HL-60/S4 treated with phorbol 12-myristate 13-acetate at 8.2 ng/mL for 4 days and 3 days (cell line): ENCODE results near the gene NEFH.
"Not testable (repeated sequence)": the region's sequence is repeated elsewhere in the genome, so short reads cannot be mapped to it uniquely, and the experiment has no call there.

Experiments used
- in situ Hi-C: fragments of 300-500 bp; cut with MboI; formaldehyde crosslinking; loops from 2 replicates; pipeline ENCODE4 v1.15.0; 2022; ENCODE audit warnings: low sequenced_read_pairs

The NEFH gene

GRCh38 chr22:29463629-29464028 is 16.4 kb upstream of the NEFH start:
- in situ Hi-C loops = no loop called here

DNA sequence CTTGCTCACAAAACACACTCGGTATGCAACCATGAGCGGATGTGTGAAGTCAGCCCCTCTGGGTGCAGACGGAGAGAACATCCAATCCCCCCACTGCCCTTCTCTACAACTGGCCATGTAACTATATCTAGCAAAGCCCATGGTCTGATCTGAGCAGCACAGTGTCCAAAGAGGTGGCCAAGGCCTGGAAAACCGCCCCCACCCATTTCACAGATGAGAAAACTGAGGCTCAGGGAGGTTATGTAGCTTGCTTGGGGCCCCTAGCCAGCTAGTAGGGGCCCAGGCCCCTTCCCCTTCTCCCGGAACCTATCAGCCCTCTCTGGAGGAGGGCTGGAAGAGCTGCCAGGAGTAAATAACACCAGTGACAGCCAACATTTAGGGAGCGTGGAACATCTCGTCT is 15.4 kb upstream of the NEFH start:
- in situ Hi-C loops = no loop called here

DNA sequence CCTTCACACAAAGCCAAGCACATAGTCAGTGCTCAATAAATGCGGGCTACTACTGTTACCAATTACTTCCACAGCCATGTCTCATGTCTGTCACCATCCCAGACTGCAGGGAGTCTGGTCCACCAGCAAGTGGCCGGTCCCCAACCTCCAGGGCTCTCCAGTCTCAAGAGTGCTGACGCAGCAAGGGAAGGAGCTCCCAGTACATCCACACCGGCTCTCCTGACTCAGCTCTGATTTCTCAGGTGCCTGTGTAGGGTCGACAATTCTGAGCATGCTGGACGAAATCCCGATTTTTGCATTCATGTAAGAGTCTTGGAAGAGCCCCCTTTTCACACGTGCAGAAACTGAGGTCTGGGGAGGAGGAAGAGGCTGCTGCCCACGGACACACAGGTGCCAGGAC is 10.3 kb upstream of the NEFH start:
- in situ Hi-C loops = no loop called here

DNA sequence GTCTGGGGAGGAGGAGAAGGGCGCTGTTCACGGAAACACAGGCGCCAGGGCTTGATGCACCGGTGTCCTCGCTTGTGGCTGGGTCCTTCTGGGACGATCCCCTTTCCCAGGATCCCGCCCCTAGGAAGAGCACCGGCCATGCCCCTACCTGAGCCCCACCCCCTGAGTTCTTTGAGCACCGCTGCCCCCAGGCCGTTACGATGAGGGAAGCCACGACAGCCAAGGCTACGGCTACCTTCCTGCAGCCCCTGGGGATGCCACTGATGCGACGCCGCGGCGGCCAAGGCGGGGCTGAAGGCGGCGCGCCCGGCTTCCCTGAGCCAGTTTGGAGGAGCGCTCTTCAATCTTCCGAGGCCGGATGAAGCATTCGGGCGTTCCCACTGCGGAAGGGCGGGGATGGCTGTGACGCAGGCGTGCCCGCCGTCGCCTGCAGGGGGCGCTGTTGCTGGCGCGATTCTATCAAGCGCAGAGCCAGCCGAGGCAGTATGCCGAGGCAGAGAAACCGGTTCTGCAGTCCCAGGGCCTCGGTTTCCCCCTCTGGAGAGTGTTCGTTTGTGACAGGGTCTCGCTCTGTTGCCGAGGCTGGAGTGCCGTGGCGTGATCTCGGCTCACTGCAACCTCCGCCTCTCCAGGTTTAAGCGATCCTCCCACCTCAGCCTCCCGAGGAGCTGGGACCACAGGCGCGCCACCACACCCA is 9.7 kb upstream of the NEFH start:
- in situ Hi-C loops = no loop called here

- in situ Hi-C loops = no loop called here
Measured at GRCh38 chr22:29473001-29473400, 7.0 kb upstream of the NEFH start.

DNA sequence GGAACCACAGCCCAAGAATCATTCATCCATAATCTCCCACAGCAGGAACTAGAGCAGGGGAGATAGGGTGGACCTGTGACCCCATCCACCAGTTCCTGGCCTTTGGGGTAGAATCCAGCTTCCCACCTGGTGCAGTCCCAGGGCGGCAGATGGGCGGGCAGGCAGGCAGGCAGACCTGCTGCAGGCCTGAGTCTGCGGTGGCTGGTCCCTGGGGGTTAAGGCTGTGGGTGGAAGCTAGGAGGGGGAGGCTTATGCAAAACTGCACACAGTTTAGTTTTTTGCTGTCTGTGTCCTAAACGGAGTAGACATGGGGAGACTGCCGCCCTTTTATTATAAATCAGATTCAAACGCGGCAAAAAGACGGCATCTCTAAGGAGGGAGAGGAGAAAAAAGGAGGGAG is 4.5 kb upstream of the NEFH start:
- in situ Hi-C loops = no loop called here

- in situ Hi-C loops = no loop called here
Measured at GRCh38 chr22:29476116-29476515, 3.9 kb upstream of the NEFH start.

- in situ Hi-C loops = no loop called here
Measured at GRCh38 chr22:29477723-29478318, 2.2 kb upstream of the NEFH start.

GRCh38 chr22:29478326-29479276 is 1.4 kb upstream of the NEFH start:
- in situ Hi-C loops = no loop called here

DNA sequence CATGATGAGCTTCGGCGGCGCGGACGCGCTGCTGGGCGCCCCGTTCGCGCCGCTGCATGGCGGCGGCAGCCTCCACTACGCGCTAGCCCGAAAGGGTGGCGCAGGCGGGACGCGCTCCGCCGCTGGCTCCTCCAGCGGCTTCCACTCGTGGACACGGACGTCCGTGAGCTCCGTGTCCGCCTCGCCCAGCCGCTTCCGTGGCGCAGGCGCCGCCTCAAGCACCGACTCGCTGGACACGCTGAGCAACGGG is 169 bp downstream of the NEFH start:
- in situ Hi-C loops = no loop called here

GRCh38 chr22:29480512-29481264 is 670 bp downstream of the NEFH start:
- in situ Hi-C loops = no loop called here

GRCh38 chr22:29481265-29482000 is 1.4 kb downstream of the NEFH start:
- in situ Hi-C loops = no loop called here

GRCh38 chr22:29482253-29482652 is 2.2 kb downstream of the NEFH start:
- in situ Hi-C loops = no loop called here

- in situ Hi-C loops = no loop called here
Measured at GRCh38 chr22:29482726-29483125, 2.7 kb downstream of the NEFH start.

- in situ Hi-C loops = no loop called here
Measured at GRCh38 chr22:29483254-29483653, 3.2 kb downstream of the NEFH start.

- in situ Hi-C loops = no loop called here
Measured at GRCh38 chr22:29484642-29485041, 4.6 kb downstream of the NEFH start.

GRCh38 chr22:29485448-29485847 is 5.4 kb downstream of the NEFH start:
- in situ Hi-C loops = no loop called here

- in situ Hi-C loops = no loop called here
Measured at GRCh38 chr22:29487426-29487986, 7.5 kb downstream of the NEFH start.

DNA sequence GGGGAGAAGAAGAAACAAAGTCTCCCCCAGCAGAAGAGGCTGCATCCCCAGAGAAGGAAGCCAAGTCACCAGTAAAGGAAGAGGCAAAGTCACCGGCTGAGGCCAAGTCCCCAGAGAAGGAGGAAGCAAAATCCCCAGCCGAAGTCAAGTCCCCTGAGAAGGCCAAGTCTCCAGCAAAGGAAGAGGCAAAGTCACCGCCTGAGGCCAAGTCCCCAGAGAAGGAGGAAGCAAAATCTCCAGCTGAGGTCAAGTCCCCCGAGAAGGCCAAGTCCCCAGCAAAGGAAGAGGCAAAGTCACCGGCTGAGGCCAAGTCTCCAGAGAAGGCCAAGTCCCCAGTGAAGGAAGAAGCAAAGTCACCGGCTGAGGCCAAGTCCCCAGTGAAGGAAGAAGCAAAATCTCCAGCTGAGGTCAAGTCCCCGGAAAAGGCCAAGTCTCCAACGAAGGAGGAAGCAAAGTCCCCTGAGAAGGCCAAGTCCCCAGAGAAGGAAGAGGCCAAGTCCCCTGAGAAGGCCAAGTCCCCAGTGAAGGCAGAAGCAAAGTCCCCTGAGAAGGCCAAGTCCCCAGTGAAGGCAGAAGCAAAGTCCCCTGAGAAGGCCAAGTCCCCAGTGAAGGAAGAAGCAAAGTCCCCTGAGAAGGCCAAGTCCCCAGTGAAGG is 9.2 kb downstream of the NEFH start:
- in situ Hi-C loops = not testable (repeated sequence)

DNA sequence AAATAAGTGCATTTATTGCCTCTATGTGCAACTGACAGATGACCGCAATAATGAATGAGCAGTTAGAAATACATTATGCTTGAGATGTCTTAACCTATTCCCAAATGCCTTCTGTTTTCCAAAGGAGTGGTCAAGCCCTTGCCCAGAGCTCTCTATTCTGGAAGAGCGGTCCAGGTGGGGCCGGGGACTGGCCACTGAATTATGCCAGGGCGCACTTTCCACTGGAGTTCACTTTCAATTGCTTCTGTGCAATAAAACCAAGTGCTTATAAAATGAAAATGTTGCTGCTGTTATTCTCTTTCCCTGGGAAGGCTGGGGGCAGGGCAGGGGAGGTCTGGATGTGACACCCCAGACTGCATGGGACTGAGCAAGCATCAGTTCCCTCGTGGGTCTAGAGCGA is 11.0 kb downstream of the NEFH start:
- in situ Hi-C loops = no loop called here
